Measurements from ENCODE around the gene SLC44A1.

Gene SLC44A1

GRCh38 chr9:105473221-105473620, 228.8 kb downstream of the SLC44A1 start:
- no peak for DNase-seq (ENCODE audit: low read depth)

- DNase-seq (ENCODE audit: low read depth): no peak
These were observed 230.9 kb downstream of the SLC44A1 start for GRCh38 chr9:105475302-105475701.

GRCh38 chr9:105479846-105480245, 235.4 kb downstream of the SLC44A1 start:
- DNase-seq (ENCODE audit: low read depth): no peak

- DNase-seq (ENCODE audit: low read depth): no peak
These were observed 239.2 kb downstream of the SLC44A1 start for GRCh38 chr9:105483618-105484017.

GRCh38 chr9:105484226-105484625, 239.8 kb downstream of the SLC44A1 start:
- no peak for DNase-seq (ENCODE audit: low read depth)

- no peak for DNase-seq (ENCODE audit: low read depth)
These were observed 240.7 kb downstream of the SLC44A1 start for GRCh38 chr9:105485131-105485530.
